Endothelial cell of umbilical vein (primary cell): Measurements from ENCODE around the gene YTHDF2.

Source experiments
- MYC ChIP-seq: IDR thresholded peaks from one replicate; pipeline ENCODE4 v1.6.1; 2011; ENCODE audit warnings: mild to moderate bottlenecking, low read depth, low read length
- POLR2A ChIP-seq: IDR thresholded peaks from 2 replicates; pipeline ENCODE4 v1.6.1; 2012; ENCODE audit warnings: low read depth, mild to moderate bottlenecking, control low read depth, low read length
- POLR2AphosphoS5 ChIP-seq: IDR thresholded peaks from 2 replicates; pipeline ENCODE4 v1.6.1; 2012; ENCODE audit warnings: low read depth, mild to moderate bottlenecking, control low read depth, low read length, moderate library complexity; ENCODE audit not compliant: insufficient read depth
- TF ChIP-seq, protein P1 (sequence below), 2 donors: IDR thresholded peaks; 1 replicate in 1 of 2; 2 replicates in 1 of 2; pipeline ENCODE4 v1.5.1; 2011; ENCODE audit warnings: low read length in 2 of 2, mild to moderate bottlenecking in 2 of 2, moderate library complexity in 2 of 2, control low read depth in 1 of 2, inconsistent platforms in 1 of 2, low read depth in 1 of 2; ENCODE audit not compliant: insufficient read depth in 1 of 2; ENCODE audit errors: extremely low read depth in 1 of 2

DNA sequence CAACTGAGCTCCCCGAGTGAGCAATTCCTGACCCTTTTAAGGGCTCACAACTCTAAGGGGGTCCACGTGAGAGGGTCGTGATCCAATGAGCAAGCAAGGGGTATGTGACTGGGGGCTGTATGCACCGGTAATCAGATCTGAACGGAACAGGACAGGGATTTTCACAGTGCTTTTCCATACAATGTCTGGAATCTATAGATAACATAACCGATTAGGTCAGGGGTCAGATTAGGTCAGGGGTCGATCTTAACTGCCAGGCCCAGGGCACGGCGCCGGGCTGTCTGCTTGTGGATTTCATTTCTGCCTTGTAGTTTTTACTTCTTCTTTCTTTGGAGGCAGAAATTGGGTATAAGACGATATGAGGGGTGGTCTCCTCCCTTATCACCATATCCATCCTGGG is 44.6 kb downstream of the YTHDF2 start:
- TF ChIP-seq, protein P1, sequence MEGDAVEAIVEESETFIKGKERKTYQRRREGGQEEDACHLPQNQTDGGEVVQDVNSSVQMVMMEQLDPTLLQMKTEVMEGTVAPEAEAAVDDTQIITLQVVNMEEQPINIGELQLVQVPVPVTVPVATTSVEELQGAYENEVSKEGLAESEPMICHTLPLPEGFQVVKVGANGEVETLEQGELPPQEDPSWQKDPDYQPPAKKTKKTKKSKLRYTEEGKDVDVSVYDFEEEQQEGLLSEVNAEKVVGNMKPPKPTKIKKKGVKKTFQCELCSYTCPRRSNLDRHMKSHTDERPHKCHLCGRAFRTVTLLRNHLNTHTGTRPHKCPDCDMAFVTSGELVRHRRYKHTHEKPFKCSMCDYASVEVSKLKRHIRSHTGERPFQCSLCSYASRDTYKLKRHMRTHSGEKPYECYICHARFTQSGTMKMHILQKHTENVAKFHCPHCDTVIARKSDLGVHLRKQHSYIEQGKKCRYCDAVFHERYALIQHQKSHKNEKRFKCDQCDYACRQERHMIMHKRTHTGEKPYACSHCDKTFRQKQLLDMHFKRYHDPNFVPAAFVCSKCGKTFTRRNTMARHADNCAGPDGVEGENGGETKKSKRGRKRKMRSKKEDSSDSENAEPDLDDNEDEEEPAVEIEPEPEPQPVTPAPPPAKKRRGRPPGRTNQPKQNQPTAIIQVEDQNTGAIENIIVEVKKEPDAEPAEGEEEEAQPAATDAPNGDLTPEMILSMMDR (IDR thresholded peaks at IDR 0.05; ENCODE audit: extremely low read depth in 1 of 2, insufficient read depth in 1 of 2, low read depth in 1 of 2, low read length in 2 of 2), result no peak
- TF ChIP-seq POLR2A (no peak), POLR2AphosphoS5 (no peak), MYC (no peak)
